Keratinocyte (primary cell): ENCODE results near the gene TPM2. TPM values are rescaled to one million over a fixed set of nuclear protein-coding genes. Genes with fewer than 3 reads are reported as not detected.

Source experiments
- DNase-seq: peaks from one replicate; pipeline ENCODE4 v3.0.0-alpha.2; 2011; ENCODE audit warnings: low read depth, missing footprints, low spot score
- FAIRE-seq: peaks from 2 replicates; lab custom pipeline; 2011; peaks lifted over from hg19 to GRCh38; lab: Jason Lieb, UNC
- H2AFZ ChIP-seq: 2 replicates; pipeline ENCODE4 v1.6.0; 2012; ENCODE audit warnings: low read length, control low read depth, inconsistent platforms; ENCODE audit not compliant: control insufficient read depth
- H3K27ac ChIP-seq: 2 replicates; pipeline ENCODE4 v1.5.1; 2011; ENCODE audit warnings: low read length; ENCODE audit not compliant: control insufficient read depth, insufficient read depth
- H3K27me3 ChIP-seq: 3 replicates; pipeline ENCODE4 v1.6.0; 2011; ENCODE audit warnings: low read length; ENCODE audit not compliant: control insufficient read depth, insufficient read depth; ENCODE audit errors: extremely low read depth
- H3K36me3 ChIP-seq, 2 experiments: 2 replicates in 1 of 2; 3 replicates in 1 of 2; pipeline ENCODE4 v1.5.1; 2011; ENCODE audit warnings: low read length in 2 of 2, mild to moderate bottlenecking in 1 of 2; ENCODE audit not compliant: control insufficient read depth in 2 of 2, insufficient read depth in 2 of 2; ENCODE audit errors: extremely low read depth in 1 of 2
- H3K4me1 ChIP-seq: 3 replicates; pipeline ENCODE4 v1.5.1; 2011; ENCODE audit warnings: low read length; ENCODE audit not compliant: control insufficient read depth, insufficient read depth; ENCODE audit errors: extremely low read depth
- H3K4me2 ChIP-seq: 3 replicates; pipeline ENCODE4 v1.6.0; 2011; ENCODE audit warnings: low read depth, low read length; ENCODE audit not compliant: control insufficient read depth, insufficient read depth; ENCODE audit errors: extremely low read depth
- H3K4me3 ChIP-seq, 3 experiments: fragments of 200-600 bp in 1 of 3; sonication (generic) in 1 of 3; 2 replicates in 2 of 3; 3 replicates in 1 of 3; pipeline ENCODE4 v1.5.1; 2011 to 2016; ENCODE audit warnings: low read length in 3 of 3, mild to moderate bottlenecking in 3 of 3, control low read depth in 2 of 3, inconsistent platforms in 1 of 3, low read depth in 1 of 3, mixed read lengths in 1 of 3, mixed run types in 1 of 3, moderate library complexity in 1 of 3; ENCODE audit not compliant: control insufficient read depth in 2 of 3, insufficient read depth in 2 of 3; ENCODE audit errors: extremely low read depth in 1 of 3
- H3K79me2 ChIP-seq: 2 replicates; pipeline ENCODE4 v1.6.0; 2012; ENCODE audit warnings: low read length; ENCODE audit not compliant: control insufficient read depth, insufficient read depth
- H3K9ac ChIP-seq: 3 replicates; pipeline ENCODE4 v1.6.0; 2011; ENCODE audit warnings: low read length; ENCODE audit not compliant: control insufficient read depth, insufficient read depth; ENCODE audit errors: extremely low read depth
- H3K9me1 ChIP-seq: 3 replicates; pipeline ENCODE4 v1.6.0; 2011; ENCODE audit warnings: low read length; ENCODE audit not compliant: control insufficient read depth, insufficient read depth; ENCODE audit errors: extremely low read depth
- H3K9me3 ChIP-seq: 2 replicates; pipeline ENCODE4 v1.5.1; 2012; ENCODE audit warnings: low read depth, low read length; ENCODE audit not compliant: control insufficient read depth
- H4K20me1 ChIP-seq: 3 replicates; pipeline ENCODE4 v1.6.0; 2011; ENCODE audit warnings: low read length; ENCODE audit not compliant: control insufficient read depth, insufficient read depth; ENCODE audit errors: extremely low read depth
- EZH2 ChIP-seq: IDR thresholded peaks from one replicate; pipeline ENCODE4 v1.6.1; 2012; ENCODE audit warnings: inconsistent platforms, mild to moderate bottlenecking, low read length, moderate library complexity
- dilution Hi-C: fragments of 300-500 bp; cut with MboI; formaldehyde crosslinking; loops from one replicate; pipeline ENCODE4 v1.7.0; 2020; ENCODE audit warnings: low sequenced_read_pairs; ENCODE audit not compliant: extremely low pct_ligation_motif_present
- polyA plus RNA-seq, 5 experiments: library from polyadenylated mRNA; depleted of rRNA in 3 of 5; stranded (reverse) in 3 of 5; stranded (forward) in 1 of 5; unstranded in 1 of 5; fragments of >200 nt; gene quantifications; 1 replicate in 1 of 5; 2 replicates in 3 of 5; 3 replicates in 1 of 5; pipeline versions ENCODE4 v1.2.1 to v1.2.3, GENCODE V29; 2011 to 2012; ENCODE audit warnings: missing spikeins in 2 of 5, low read depth in 1 of 5, low replicate concordance in 1 of 5
- small RNA-seq, 3 experiments: library from RNA; depleted of rRNA; stranded (forward); fragments of <200 nt; gene quantifications; one replicate each; pipeline ENCODE3, GENCODE V24; 2012; ENCODE audit warnings: low read depth in 3 of 3, low replicate concordance in 1 of 3; ENCODE audit not compliant: insufficient read length in 3 of 3
- TF ChIP-seq, protein P1 (sequence below), 3 experiments: IDR thresholded peaks in 1 of 3; conservative IDR thresholded peaks in 1 of 3; optimal IDR thresholded peaks in 1 of 3; 2 replicates in 2 of 3; 3 replicates in 1 of 3; pipeline versions ENCODE3 to v1.5.1; 2011; ENCODE audit warnings: low read length in 3 of 3, mild to moderate bottlenecking in 3 of 3, moderate library complexity in 2 of 3, control low read depth in 1 of 3, inconsistent platforms in 1 of 3; ENCODE audit not compliant: insufficient read depth in 2 of 3; ENCODE audit errors: extremely low read depth in 1 of 3

The TPM2 gene
- polyA plus RNA-seq, 1 donor (not counting 4 experiments of a cell fraction or from before 2014, with no cell fraction given): 53.1 TPM

DNA sequence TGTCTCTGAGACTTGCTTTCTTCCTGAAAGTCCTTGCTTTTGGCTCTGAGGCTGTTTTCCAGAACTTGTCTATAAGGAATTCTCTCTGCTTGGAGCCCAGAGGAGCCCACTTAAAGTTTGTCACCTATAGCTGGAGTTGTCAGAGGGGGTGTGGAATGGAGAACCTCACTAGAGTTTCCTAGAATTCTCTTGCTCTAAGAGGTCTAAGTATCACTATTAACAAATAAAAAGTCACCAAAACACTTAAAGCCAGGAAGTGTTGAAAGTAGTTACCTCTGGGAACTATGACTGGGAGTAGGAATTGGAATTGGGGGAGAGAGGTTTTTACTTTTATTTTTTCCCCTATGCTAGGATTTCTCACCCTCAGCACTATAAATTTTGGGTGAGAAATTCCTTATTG is 54.0 kb downstream of the TPM2 start:
- no peak overlapping the region for H3K9ac ChIP-seq
- no peaks in the 10 kb centered on the region for H3K79me2 ChIP-seq
- no peaks in the 10 kb centered on the region for H3K4me1 ChIP-seq
- H3K36me3 ChIP-seq: no peaks in the 10 kb centered on the region
- H3K27me3 ChIP-seq: no peaks in the 10 kb centered on the region
- no peak overlapping the region for H3K27ac ChIP-seq
- H3K9me3 ChIP-seq: no peaks in the 10 kb centered on the region
- H3K4me2 ChIP-seq: no peak overlapping the region
- H3K4me3 ChIP-seq: no peak overlapping the region
- dilution Hi-C loops: no loop called here
- no peaks in the 10 kb centered on the region for H4K20me1 ChIP-seq
- TF ChIP-seq EZH2: no peak
- TF ChIP-seq, protein P1, sequence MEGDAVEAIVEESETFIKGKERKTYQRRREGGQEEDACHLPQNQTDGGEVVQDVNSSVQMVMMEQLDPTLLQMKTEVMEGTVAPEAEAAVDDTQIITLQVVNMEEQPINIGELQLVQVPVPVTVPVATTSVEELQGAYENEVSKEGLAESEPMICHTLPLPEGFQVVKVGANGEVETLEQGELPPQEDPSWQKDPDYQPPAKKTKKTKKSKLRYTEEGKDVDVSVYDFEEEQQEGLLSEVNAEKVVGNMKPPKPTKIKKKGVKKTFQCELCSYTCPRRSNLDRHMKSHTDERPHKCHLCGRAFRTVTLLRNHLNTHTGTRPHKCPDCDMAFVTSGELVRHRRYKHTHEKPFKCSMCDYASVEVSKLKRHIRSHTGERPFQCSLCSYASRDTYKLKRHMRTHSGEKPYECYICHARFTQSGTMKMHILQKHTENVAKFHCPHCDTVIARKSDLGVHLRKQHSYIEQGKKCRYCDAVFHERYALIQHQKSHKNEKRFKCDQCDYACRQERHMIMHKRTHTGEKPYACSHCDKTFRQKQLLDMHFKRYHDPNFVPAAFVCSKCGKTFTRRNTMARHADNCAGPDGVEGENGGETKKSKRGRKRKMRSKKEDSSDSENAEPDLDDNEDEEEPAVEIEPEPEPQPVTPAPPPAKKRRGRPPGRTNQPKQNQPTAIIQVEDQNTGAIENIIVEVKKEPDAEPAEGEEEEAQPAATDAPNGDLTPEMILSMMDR (optimal IDR thresholded peaks at IDR 0.05 in 1 of 3, IDR thresholded peaks at IDR 0.05 in 1 of 3, conservative IDR thresholded peaks at IDR 0.05 in 1 of 3; ENCODE audit: extremely low read depth in 1 of 3, insufficient read depth in 2 of 3, low read length in 3 of 3): no peak
- DNase-seq (no peak), FAIRE-seq (no peak)
- no peaks in the 10 kb centered on the region for H3K9me1 ChIP-seq
- H2AFZ ChIP-seq: no peak overlapping the region

Small RNAs within 50 kb of the gene (small RNA-seq; reads per million reads assigned to genes)
- gene MIR6853 (0 to 0.33 (median 0) reads per million in 3 experiments), gene RMRP (0 reads per million in 3 experiments), gene RN7SL22P (0 reads per million in 3 experiments)

Other genes with a start within 250 kb of the TPM2 start
- 4.2 to 7.9 TPM (median 6.3 TPM) in 3 replicates for gene RUSC2, start 199.8 kb downstream of the TPM2 start, polyA plus RNA-seq
- gene TESK1, start 84.7 kb downstream of the TPM2 start, polyA plus RNA-seq: 11.2 to 13.5 TPM (median 11.8 TPM) in 3 replicates
- 0.66 to 2.4 TPM (median 0.82 TPM) in 3 replicates for gene CD72, start 71.5 kb downstream of the TPM2 start, polyA plus RNA-seq
- not detected in 3 replicates for gene SIT1, start 39.0 kb downstream of the TPM2 start, polyA plus RNA-seq
- 21.6 to 91.8 TPM (median 40.5 TPM) in 3 replicates for gene RMRP, start 31.9 kb downstream of the TPM2 start, polyA plus RNA-seq
- gene CCDC107, start 31.6 kb downstream of the TPM2 start, polyA plus RNA-seq: 10.5 to 14.3 TPM (median 14.1 TPM) in 3 replicates
- 0.88 to 3.3 TPM (median 2.4 TPM) in 3 replicates for gene ARHGEF39, start 24.7 kb downstream of the TPM2 start, polyA plus RNA-seq
- 0.89 to 9.5 TPM (median 7.2 TPM) in 3 replicates for gene CA9, start 16.0 kb downstream of the TPM2 start, polyA plus RNA-seq
- gene TLN1, start 42.3 kb upstream of the TPM2 start, polyA plus RNA-seq: 53.0 to 98.3 TPM (median 54.6 TPM) in 3 replicates
- gene CREB3, start 42.7 kb upstream of the TPM2 start, polyA plus RNA-seq: 24.6 to 33.2 TPM (median 27.0 TPM) in 3 replicates
- gene GBA2, start 59.3 kb upstream of the TPM2 start, polyA plus RNA-seq: 28.7 to 42.2 TPM (median 31.7 TPM) in 3 replicates
- 17.6 to 19.8 TPM (median 18.3 TPM) in 3 replicates for gene RGP1, start 59.4 kb upstream of the TPM2 start, polyA plus RNA-seq
- gene MSMP, start 64.4 kb upstream of the TPM2 start, polyA plus RNA-seq: not detected in 3 replicates
- 3.5 to 5.0 TPM (median 3.9 TPM) in 3 replicates for gene NPR2, start 101.7 kb upstream of the TPM2 start, polyA plus RNA-seq
- 0.06 to 0.13 TPM (median 0.08 TPM) in 3 replicates for gene SPAG8, start 122.3 kb upstream of the TPM2 start, polyA plus RNA-seq
- 11.6 to 16.6 TPM (median 16.6 TPM) in 3 replicates for gene HINT2, start 125.1 kb upstream of the TPM2 start, polyA plus RNA-seq
- gene FAM221B, start 138.8 kb upstream of the TPM2 start, polyA plus RNA-seq: not detected in 3 replicates
- gene TMEM8B, start 139.3 kb upstream of the TPM2 start, polyA plus RNA-seq: 1.3 to 2.0 TPM (median 2.0 TPM) in 3 replicates
- not detected in 3 replicates for gene OR13J1, start 180.5 kb upstream of the TPM2 start, polyA plus RNA-seq
- gene HRCT1, start 216.3 kb upstream of the TPM2 start, polyA plus RNA-seq: not detected in 3 replicates
- gene SPAAR, start 219.6 kb upstream of the TPM2 start, polyA plus RNA-seq: not detected in 3 replicates